HEK293 (cell line): ENCODE data around the gene CPEB2.

Experiments used
- CTCF ChIA-PET: fragments of 350-600 bp; formaldehyde crosslinking; extraction: SDS; loops from one replicate; lab custom pipeline; 2021; ENCODE audit warnings: antibody characterized with exemption; lab: Yijun Ruan, JAX
- POLR2A ChIA-PET: fragments of 300-600 bp; formaldehyde crosslinking; extraction: SDS; loops from one replicate; lab custom pipeline; 2020; ENCODE audit warnings: antibody characterized with exemption, inconsistent platforms; lab: Yijun Ruan, JAX
- H3K27ac ChIP-seq: fragments of 200-500 bp; sonication (Bioruptor generic); 2 replicates; pipeline ENCODE4 v1.5.1; 2014; ENCODE audit warnings: low read depth, low read length, control low read depth, inconsistent platforms; ENCODE audit errors: extremely low read depth
- H3K36me3 ChIP-seq, 2 experiments: fragments of 200-500 bp in 1 of 2; sonication (Bioruptor generic) in 1 of 2; 1 replicate in 1 of 2; 2 replicates in 1 of 2; pipeline ENCODE4 v1.5.1; 2014 to 2017; ENCODE audit warnings: inconsistent platforms in 2 of 2, low read length in 2 of 2; ENCODE audit not compliant: control insufficient read depth in 2 of 2, insufficient read depth in 1 of 2
- H3K4me1 ChIP-seq: fragments of 200-500 bp; sonication (Bioruptor generic); 2 replicates; pipeline ENCODE4 v1.5.1; 2014; ENCODE audit warnings: mild to moderate bottlenecking, low read length, inconsistent platforms; ENCODE audit not compliant: control insufficient read depth, insufficient read depth
- H3K4me3 ChIP-seq: 2 replicates; pipeline ENCODE4 v1.5.1; 2011; ENCODE audit warnings: low read depth, mild to moderate bottlenecking, control low read depth, low read length, moderate library complexity
- H3K9me3 ChIP-seq: fragments of 200-500 bp; sonication (Bioruptor generic); 2 replicates; pipeline ENCODE4 v1.5.1; 2014; ENCODE audit warnings: low read depth, low read length, inconsistent platforms; ENCODE audit not compliant: control insufficient read depth, insufficient read depth
- EGR2 ChIP-seq: fragments of 450-650 bp; formaldehyde crosslinking; IDR thresholded peaks from 2 replicates; pipeline ENCODE4 v1.5.1; 2016; ENCODE audit warnings: low read depth, missing biosample characterization, missing genetic modification characterization
- GLIS2 ChIP-seq: fragments of 450-650 bp; formaldehyde crosslinking; IDR thresholded peaks from 2 replicates; pipeline ENCODE4 v1.5.1; 2016; ENCODE audit warnings: missing biosample characterization, missing genetic modification characterization
- SCRT1 ChIP-seq: fragments of 450-650 bp; formaldehyde crosslinking; IDR thresholded peaks from 2 replicates; pipeline ENCODE4 v1.5.1; 2016; ENCODE audit warnings: missing biosample characterization, missing genetic modification characterization, borderline replicate concordance
- ZBTB7A ChIP-seq: fragments of 450-650 bp; formaldehyde crosslinking; IDR thresholded peaks from 2 replicates; pipeline ENCODE4 v1.5.1; 2016; ENCODE audit warnings: low read depth, missing biosample characterization, missing genetic modification characterization
- ZIC2 ChIP-seq: fragments of 450-650 bp; formaldehyde crosslinking; IDR thresholded peaks from 2 replicates; pipeline ENCODE4 v1.5.1; 2016; ENCODE audit warnings: missing biosample characterization, missing genetic modification characterization
- ZNF132 ChIP-seq: fragments of 450-650 bp; formaldehyde crosslinking; IDR thresholded peaks from 2 replicates; pipeline ENCODE4 v1.5.1; 2017; ENCODE audit warnings: missing biosample characterization, missing genetic modification characterization, borderline replicate concordance
- ZNF157 ChIP-seq: fragments of 450-650 bp; formaldehyde crosslinking; IDR thresholded peaks from 2 replicates; pipeline ENCODE4 v1.5.1; 2016; ENCODE audit warnings: missing biosample characterization, missing genetic modification characterization
- ZNF175 ChIP-seq: fragments of 450-650 bp; formaldehyde crosslinking; IDR thresholded peaks from 2 replicates; pipeline ENCODE4 v1.5.1; 2016; ENCODE audit warnings: missing biosample characterization, missing genetic modification characterization
- ZNF184 ChIP-seq: fragments of 450-650 bp; IDR thresholded peaks from 2 replicates; pipeline ENCODE4 v1.5.1; 2018; ENCODE audit warnings: missing biosample characterization, mild to moderate bottlenecking, missing genetic modification characterization
- ZNF19 ChIP-seq: fragments of 450-650 bp; formaldehyde crosslinking; IDR thresholded peaks from 2 replicates; pipeline ENCODE4; 2016; ENCODE audit warnings: missing biosample characterization, missing genetic modification characterization, low read depth
- ZNF280D ChIP-seq: fragments of 450-650 bp; formaldehyde crosslinking; IDR thresholded peaks from 2 replicates; pipeline ENCODE4 v1.5.1; 2016; ENCODE audit warnings: missing biosample characterization, missing genetic modification characterization
- ZNF324 ChIP-seq: fragments of 450-650 bp; formaldehyde crosslinking; IDR thresholded peaks from 2 replicates; pipeline ENCODE4 v1.5.1; 2016; ENCODE audit warnings: missing biosample characterization, missing genetic modification characterization
- ZNF335 ChIP-seq: fragments of 450-650 bp; formaldehyde crosslinking; conservative IDR thresholded peaks from 2 replicates; pipeline ENCODE4 v1.5.1; 2016; ENCODE audit warnings: missing biosample characterization, missing genetic modification characterization
- ZNF423 ChIP-seq: fragments of 450-650 bp; formaldehyde crosslinking; IDR thresholded peaks from 2 replicates; pipeline ENCODE4 v1.5.1; 2016; ENCODE audit warnings: missing biosample characterization, missing genetic modification characterization
- ZNF549 ChIP-seq: fragments of 450-650 bp; IDR thresholded peaks from 2 replicates; pipeline ENCODE4 v1.5.1; 2018; ENCODE audit warnings: missing biosample characterization, missing genetic modification characterization, mild to moderate bottlenecking, inconsistent platforms, moderate library complexity
- ZNF626 ChIP-seq: fragments of 450-650 bp; sonication (Bioruptor Pico); formaldehyde crosslinking; IDR thresholded peaks from 2 replicates; pipeline ENCODE4 v1.5.1; 2018; ENCODE audit warnings: missing biosample characterization, missing genetic modification characterization, inconsistent platforms
- ZNF707 ChIP-seq: fragments of 450-650 bp; formaldehyde crosslinking; IDR thresholded peaks from 2 replicates; pipeline ENCODE4 v1.5.1; 2016; ENCODE audit warnings: missing biosample characterization, missing genetic modification characterization
- ZNF785 ChIP-seq: fragments of 450-650 bp; formaldehyde crosslinking; IDR thresholded peaks from 2 replicates; pipeline ENCODE4 v1.5.1; 2016; ENCODE audit warnings: missing biosample characterization, missing genetic modification characterization
- ZNF792 ChIP-seq: fragments of 450-650 bp; formaldehyde crosslinking; IDR thresholded peaks from 2 replicates; pipeline ENCODE4 v1.5.1; 2016; ENCODE audit warnings: missing biosample characterization, missing genetic modification characterization
- ZXDB ChIP-seq: fragments of 450-650 bp; formaldehyde crosslinking; IDR thresholded peaks from 2 replicates; pipeline ENCODE4 v1.5.1; 2016; ENCODE audit warnings: missing biosample characterization, missing genetic modification characterization
- TF ChIP-seq, protein P1 (sequence below): fragments of 450-650 bp; formaldehyde crosslinking; conservative IDR thresholded peaks from 2 replicates; pipeline ENCODE4 v1.5.1; 2016; ENCODE audit warnings: low read depth, missing biosample characterization, missing genetic modification characterization
- TF ChIP-seq, protein P2 (sequence below): fragments of 450-650 bp; formaldehyde crosslinking; IDR thresholded peaks from 2 replicates; pipeline ENCODE4 v1.5.1; 2017; ENCODE audit warnings: missing biosample characterization, missing genetic modification characterization
- TF ChIP-seq, protein P3 (sequence below): fragments of 450-650 bp; formaldehyde crosslinking; conservative IDR thresholded peaks from 2 replicates; pipeline ENCODE4 v1.5.1; 2016; ENCODE audit warnings: low read depth, missing biosample characterization, missing genetic modification characterization

The CPEB2 gene

GRCh38 chr4:15060213-15060612, 57.9 kb downstream of the CPEB2 start:
- Histone ChIP-seq H3K4me1 (no peaks in the 10 kb centered on the region), H3K9me3 (no peaks in the 10 kb centered on the region), H3K27ac (no peak overlapping the region), H3K36me3 (peaks cover 3 to 37% of the 10 kb centered on the region in 2 experiments; a peak in 2 of 3 replicates), H3K4me3 (no peak overlapping the region)
- POLR2A ChIA-PET, result no interaction called here
- CTCF ChIA-PET, result no interaction called here
- TF ChIP-seq, protein P1, sequence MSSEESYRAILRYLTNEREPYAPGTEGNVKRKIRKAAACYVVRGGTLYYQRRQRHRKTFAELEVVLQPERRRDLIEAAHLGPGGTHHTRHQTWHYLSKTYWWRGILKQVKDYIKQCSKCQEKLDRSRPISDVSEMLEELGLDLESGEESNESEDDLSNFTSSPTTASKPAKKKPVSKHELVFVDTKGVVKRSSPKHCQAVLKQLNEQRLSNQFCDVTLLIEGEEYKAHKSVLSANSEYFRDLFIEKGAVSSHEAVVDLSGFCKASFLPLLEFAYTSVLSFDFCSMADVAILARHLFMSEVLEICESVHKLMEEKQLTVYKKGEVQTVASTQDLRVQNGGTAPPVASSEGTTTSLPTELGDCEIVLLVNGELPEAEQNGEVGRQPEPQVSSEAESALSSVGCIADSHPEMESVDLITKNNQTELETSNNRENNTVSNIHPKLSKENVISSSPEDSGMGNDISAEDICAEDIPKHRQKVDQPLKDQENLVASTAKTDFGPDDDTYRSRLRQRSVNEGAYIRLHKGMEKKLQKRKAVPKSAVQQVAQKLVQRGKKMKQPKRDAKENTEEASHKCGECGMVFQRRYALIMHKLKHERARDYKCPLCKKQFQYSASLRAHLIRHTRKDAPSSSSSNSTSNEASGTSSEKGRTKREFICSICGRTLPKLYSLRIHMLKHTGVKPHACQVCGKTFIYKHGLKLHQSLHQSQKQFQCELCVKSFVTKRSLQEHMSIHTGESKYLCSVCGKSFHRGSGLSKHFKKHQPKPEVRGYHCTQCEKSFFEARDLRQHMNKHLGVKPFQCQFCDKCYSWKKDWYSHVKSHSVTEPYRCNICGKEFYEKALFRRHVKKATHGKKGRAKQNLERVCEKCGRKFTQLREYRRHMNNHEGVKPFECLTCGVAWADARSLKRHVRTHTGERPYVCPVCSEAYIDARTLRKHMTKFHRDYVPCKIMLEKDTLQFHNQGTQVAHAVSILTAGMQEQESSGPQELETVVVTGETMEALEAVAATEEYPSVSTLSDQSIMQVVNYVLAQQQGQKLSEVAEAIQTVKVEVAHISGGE (tag by site-specific recombination), result no peak
- TF ChIP-seq, protein P2, sequence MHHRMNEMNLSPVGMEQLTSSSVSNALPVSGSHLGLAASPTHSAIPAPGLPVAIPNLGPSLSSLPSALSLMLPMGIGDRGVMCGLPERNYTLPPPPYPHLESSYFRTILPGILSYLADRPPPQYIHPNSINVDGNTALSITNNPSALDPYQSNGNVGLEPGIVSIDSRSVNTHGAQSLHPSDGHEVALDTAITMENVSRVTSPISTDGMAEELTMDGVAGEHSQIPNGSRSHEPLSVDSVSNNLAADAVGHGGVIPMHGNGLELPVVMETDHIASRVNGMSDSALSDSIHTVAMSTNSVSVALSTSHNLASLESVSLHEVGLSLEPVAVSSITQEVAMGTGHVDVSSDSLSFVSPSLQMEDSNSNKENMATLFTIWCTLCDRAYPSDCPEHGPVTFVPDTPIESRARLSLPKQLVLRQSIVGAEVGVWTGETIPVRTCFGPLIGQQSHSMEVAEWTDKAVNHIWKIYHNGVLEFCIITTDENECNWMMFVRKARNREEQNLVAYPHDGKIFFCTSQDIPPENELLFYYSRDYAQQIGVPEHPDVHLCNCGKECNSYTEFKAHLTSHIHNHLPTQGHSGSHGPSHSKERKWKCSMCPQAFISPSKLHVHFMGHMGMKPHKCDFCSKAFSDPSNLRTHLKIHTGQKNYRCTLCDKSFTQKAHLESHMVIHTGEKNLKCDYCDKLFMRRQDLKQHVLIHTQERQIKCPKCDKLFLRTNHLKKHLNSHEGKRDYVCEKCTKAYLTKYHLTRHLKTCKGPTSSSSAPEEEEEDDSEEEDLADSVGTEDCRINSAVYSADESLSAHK (tag by site-specific recombination), result no peak
- no peak for TF ChIP-seq EGR2 (tag by site-specific recombination)
- no peak for TF ChIP-seq ZBTB7A (tag by site-specific recombination)
- no peak for TF ChIP-seq ZNF324 (tag by site-specific recombination)
- no peak for TF ChIP-seq SCRT1 (tag by site-specific recombination)
- TF ChIP-seq ZNF707, result no peak
- no peak for TF ChIP-seq ZNF19
- TF ChIP-seq ZNF157, result no peak
- TF ChIP-seq ZXDB (tag by site-specific recombination), result no peak

DNA sequence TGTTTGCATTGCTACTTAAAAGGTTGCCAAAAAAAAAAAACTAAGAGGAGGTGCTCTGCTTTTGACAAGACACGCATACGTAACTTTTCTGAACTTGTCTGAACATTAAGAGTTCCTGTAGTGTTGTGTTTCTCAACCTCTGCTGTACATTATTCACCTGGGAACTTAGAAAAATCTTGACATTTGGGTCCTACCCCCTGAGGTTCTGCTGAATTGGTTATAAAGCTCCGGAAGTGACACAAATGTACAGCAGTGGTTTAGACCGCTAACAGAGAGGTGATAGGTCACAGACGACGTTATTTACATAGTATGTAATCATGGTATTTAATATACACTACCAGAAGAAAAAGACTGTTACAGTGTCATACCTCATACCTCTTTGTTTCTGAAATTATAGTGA, 61.1 kb downstream of the CPEB2 start:
- POLR2A ChIA-PET, result no interaction called here
- CTCF ChIA-PET, result interaction anchor here (0.6 kb wide), 1 partner anchor 167 kb away, joined by 3 read pairs; no protein-coding TSS in a partner anchor
- TF ChIP-seq, protein P3, sequence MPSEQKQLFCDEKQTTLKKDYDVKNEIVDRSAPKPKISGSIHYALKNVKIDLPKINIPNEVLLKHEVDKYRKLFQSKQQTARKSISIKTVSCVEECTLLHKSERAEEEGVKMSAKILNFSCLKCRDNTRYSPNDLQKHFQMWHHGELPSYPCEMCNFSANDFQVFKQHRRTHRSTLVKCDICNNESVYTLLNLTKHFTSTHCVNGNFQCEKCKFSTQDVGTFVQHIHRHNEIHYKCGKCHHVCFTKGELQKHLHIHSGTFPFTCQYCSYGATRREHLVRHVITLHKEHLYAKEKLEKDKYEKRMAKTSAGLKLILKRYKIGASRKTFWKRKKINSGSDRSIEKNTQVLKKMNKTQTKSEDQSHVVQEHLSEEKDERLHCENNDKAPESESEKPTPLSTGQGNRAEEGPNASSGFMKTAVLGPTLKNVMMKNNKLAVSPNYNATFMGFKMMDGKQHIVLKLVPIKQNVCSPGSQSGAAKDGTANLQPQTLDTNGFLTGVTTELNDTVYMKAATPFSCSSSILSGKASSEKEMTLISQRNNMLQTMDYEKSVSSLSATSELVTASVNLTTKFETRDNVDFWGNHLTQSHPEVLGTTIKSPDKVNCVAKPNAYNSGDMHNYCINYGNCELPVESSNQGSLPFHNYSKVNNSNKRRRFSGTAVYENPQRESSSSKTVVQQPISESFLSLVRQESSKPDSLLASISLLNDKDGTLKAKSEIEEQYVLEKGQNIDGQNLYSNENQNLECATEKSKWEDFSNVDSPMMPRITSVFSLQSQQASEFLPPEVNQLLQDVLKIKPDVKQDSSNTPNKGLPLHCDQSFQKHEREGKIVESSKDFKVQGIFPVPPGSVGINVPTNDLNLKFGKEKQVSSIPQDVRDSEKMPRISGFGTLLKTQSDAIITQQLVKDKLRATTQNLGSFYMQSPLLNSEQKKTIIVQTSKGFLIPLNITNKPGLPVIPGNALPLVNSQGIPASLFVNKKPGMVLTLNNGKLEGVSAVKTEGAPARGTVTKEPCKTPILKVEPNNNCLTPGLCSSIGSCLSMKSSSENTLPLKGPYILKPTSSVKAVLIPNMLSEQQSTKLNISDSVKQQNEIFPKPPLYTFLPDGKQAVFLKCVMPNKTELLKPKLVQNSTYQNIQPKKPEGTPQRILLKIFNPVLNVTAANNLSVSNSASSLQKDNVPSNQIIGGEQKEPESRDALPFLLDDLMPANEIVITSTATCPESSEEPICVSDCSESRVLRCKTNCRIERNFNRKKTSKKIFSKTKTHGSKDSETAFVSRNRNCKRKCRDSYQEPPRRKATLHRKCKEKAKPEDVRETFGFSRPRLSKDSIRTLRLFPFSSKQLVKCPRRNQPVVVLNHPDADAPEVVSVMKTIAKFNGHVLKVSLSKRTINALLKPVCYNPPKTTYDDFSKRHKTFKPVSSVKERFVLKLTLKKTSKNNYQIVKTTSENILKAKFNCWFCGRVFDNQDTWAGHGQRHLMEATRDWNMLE (tag by site-specific recombination), result no peak
- TF ChIP-seq ZNF626 (no peak), ZIC2 (no peak), ZNF423 (tag by site-specific recombination) (no peak), ZNF792 (tag by site-specific recombination) (no peak), ZNF549 (no peak), ZNF785 (tag by site-specific recombination) (no peak), ZNF335 (tag by site-specific recombination) (no peak), GLIS2 (no peak), ZNF184 (no peak), ZNF132 (tag by site-specific recombination) (no peak), ZNF175 (tag by site-specific recombination) (no peak), ZNF280D (tag by site-specific recombination) (no peak)

More for the DNA sequence above, 61.1 kb downstream of the CPEB2 start:
- H3K9me3 ChIP-seq, result no peaks in the 10 kb centered on the region
- H3K36me3 ChIP-seq, result peaks cover 3 to 45% of the 10 kb centered on the region in 2 experiments; a peak in 2 of 3 replicates
- no peaks in the 10 kb centered on the region for H3K4me1 ChIP-seq
- H3K4me3 ChIP-seq, result no peak overlapping the region
- no peak overlapping the region for H3K27ac ChIP-seq
